ENCODE results near the gene GSN.

DNA sequence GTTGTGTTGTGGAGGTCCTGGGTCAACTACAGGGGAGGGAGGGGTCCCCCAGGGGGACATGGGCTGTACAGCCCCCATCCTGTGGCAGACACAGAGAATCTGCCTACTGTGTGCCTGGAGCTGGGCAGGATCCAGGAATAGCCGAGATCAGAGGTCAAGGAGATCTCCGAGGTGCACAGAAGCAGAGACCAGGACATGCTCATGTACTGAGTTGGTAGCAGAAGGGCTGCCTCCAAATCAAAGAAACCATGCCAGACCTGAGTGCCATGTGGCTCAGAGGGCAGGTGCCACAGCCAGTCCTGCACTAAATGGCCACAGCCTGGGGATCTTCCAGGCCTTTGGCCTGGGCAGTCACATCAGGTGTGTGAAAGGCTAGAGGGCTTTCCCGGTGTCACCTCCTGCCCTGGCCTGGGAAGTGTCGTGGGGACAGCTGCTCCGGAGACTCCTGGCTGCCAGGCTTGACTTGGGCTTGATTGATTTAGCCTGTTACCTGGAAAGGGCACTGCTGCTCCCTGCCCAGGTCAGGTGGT, 27.8 kb downstream of the GSN start:
- TF ChIP-seq, protein P1, sequence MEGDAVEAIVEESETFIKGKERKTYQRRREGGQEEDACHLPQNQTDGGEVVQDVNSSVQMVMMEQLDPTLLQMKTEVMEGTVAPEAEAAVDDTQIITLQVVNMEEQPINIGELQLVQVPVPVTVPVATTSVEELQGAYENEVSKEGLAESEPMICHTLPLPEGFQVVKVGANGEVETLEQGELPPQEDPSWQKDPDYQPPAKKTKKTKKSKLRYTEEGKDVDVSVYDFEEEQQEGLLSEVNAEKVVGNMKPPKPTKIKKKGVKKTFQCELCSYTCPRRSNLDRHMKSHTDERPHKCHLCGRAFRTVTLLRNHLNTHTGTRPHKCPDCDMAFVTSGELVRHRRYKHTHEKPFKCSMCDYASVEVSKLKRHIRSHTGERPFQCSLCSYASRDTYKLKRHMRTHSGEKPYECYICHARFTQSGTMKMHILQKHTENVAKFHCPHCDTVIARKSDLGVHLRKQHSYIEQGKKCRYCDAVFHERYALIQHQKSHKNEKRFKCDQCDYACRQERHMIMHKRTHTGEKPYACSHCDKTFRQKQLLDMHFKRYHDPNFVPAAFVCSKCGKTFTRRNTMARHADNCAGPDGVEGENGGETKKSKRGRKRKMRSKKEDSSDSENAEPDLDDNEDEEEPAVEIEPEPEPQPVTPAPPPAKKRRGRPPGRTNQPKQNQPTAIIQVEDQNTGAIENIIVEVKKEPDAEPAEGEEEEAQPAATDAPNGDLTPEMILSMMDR (IDR thresholded peaks at IDR 0.05; ENCODE audit: low read depth, low read length): no peak
- TF ChIP-seq POLR2A (IDR thresholded peaks at IDR 0.05; ENCODE audit: extremely low read depth, insufficient read length): no peak
- TF ChIP-seq, protein P2, sequence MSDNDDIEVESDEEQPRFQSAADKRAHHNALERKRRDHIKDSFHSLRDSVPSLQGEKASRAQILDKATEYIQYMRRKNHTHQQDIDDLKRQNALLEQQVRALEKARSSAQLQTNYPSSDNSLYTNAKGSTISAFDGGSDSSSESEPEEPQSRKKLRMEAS (IDR thresholded peaks at IDR 0.05; ENCODE audit: low read depth, low read length): no peak
